Loucy (cell line): ENCODE results near the gene ARID1B.

Experiments
- EZH2phosphoT487 ChIP-seq: fragments of 200-600 bp; IDR thresholded peaks from 2 replicates; pipeline ENCODE4 v1.6.1; 2018; ENCODE audit warnings: antibody characterized with exemption, mild to moderate bottlenecking, moderate library complexity, borderline replicate concordance
- TF ChIP-seq, protein P1 (sequence below): fragments of 200-600 bp; sonication (generic); conservative IDR thresholded peaks from 2 replicates; pipeline ENCODE4 v1.5.1; 2014; ENCODE audit warnings: mild to moderate bottlenecking, antibody characterized with exemption, low read length

DNA sequence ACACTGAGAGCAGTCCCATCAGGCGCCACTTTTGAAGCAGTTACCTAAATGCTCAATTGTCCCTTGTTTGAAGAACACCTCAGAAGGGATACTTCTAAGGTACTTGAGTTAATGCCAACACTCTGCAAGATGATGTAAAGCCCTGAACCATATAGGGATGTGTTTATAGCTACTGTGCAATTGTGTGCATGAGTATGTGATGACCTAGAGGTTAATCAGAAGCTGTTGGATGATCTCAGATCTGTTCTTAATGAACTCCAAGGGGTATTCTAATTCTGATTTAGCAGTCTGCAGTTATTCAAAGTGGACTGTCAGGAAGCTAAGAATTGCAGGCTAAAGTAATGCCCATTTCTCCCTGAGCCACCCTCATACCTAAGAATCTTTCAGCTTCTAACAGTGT lies 387.8 kb downstream of the ARID1B start:
- TF ChIP-seq, protein P1, sequence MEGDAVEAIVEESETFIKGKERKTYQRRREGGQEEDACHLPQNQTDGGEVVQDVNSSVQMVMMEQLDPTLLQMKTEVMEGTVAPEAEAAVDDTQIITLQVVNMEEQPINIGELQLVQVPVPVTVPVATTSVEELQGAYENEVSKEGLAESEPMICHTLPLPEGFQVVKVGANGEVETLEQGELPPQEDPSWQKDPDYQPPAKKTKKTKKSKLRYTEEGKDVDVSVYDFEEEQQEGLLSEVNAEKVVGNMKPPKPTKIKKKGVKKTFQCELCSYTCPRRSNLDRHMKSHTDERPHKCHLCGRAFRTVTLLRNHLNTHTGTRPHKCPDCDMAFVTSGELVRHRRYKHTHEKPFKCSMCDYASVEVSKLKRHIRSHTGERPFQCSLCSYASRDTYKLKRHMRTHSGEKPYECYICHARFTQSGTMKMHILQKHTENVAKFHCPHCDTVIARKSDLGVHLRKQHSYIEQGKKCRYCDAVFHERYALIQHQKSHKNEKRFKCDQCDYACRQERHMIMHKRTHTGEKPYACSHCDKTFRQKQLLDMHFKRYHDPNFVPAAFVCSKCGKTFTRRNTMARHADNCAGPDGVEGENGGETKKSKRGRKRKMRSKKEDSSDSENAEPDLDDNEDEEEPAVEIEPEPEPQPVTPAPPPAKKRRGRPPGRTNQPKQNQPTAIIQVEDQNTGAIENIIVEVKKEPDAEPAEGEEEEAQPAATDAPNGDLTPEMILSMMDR: no peak
- no peak for TF ChIP-seq EZH2phosphoT487
